K562 treated with DMSO at 1 percent for 4 hours (cell line): ENCODE data around the gene PYURF. TPM values are rescaled to one million over a fixed set of nuclear protein-coding genes. Genes with fewer than 3 reads are reported as not detected.

Experiments used
- total RNA-seq: library from RNA; unstranded; fragments of 300-600 nt; gene quantifications from 2 replicates; pipeline ENCODE4 v1.2.3, GENCODE V29; 2022; ENCODE audit not compliant: insufficient read depth

PYURF gene
- 108 and 110 TPM in 2 replicates for total RNA-seq

GRCh38 chr4:88523325-88524129 is at the start of gene PYURF:
Gene PYURF (minus strand): TSS chr4:88523776. CDS start chr4:88523700, 76 bp downstream.

Other genes starting within 250 kb of the PYURF start
- 2.3 and 4.1 TPM in 2 replicates for gene PPM1K, start 239.2 kb downstream of the PYURF start, total RNA-seq
- 0.34 TPM in 1 of 2 replicates, not detected in the other for gene HERC6, start 144.9 kb downstream of the PYURF start, total RNA-seq
- gene HERC5, start 66.7 kb downstream of the PYURF start, total RNA-seq, result not detected in 2 replicates
- gene HERC3, start 68.7 kb upstream of the PYURF start, total RNA-seq, result 4.6 and 4.7 TPM in 2 replicates
- gene NAP1L5, start 174.1 kb upstream of the PYURF start, total RNA-seq, result 0.92 and 1.4 TPM in 2 replicates